ENCODE measurements around the gene TBK1.

DNA sequence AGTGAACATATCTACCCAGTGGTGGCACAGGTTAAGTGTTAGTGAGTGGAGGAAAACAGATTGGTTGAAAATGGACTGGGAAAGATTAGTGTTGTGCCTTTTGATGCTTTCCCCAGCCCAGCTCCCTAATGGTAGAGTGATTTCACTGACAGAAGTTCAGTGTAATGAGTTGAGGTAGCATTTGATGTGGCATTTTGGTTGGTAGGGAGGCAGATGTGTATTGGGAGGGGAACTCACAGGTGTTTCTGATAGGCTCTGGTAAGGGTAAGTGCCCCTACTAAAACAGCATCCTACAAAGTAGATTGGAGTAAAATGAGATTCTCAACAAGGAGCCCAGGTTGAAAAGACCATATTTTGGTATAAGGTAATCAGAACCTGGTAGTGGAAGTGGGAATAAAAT lies 4.2 kb downstream of the TBK1 start:
- TF ChIP-seq, protein P1, sequence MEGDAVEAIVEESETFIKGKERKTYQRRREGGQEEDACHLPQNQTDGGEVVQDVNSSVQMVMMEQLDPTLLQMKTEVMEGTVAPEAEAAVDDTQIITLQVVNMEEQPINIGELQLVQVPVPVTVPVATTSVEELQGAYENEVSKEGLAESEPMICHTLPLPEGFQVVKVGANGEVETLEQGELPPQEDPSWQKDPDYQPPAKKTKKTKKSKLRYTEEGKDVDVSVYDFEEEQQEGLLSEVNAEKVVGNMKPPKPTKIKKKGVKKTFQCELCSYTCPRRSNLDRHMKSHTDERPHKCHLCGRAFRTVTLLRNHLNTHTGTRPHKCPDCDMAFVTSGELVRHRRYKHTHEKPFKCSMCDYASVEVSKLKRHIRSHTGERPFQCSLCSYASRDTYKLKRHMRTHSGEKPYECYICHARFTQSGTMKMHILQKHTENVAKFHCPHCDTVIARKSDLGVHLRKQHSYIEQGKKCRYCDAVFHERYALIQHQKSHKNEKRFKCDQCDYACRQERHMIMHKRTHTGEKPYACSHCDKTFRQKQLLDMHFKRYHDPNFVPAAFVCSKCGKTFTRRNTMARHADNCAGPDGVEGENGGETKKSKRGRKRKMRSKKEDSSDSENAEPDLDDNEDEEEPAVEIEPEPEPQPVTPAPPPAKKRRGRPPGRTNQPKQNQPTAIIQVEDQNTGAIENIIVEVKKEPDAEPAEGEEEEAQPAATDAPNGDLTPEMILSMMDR (IDR thresholded peaks at IDR 0.05; ENCODE audit: borderline replicate concordance, extremely low read depth, low read length, poor library complexity, severe bottlenecking) = no peak
- TF ChIP-seq EZH2 (IDR thresholded peaks at IDR 0.05; ENCODE audit: borderline replicate concordance, low read depth, low read length, severe bottlenecking) = no peak
